GM23338 (cell line): ENCODE results near the gene CUBN.

Source experiments
- EZH2 ChIP-seq: fragments of 200-600 bp; sonication (generic); IDR thresholded peaks from one replicate; pipeline ENCODE4 v1.8.0; 2017; ENCODE audit warnings: antibody characterized with exemption, mild to moderate bottlenecking, low read depth; ENCODE audit not compliant: unreplicated experiment
- POLR2AphosphoS5 ChIP-seq: IDR thresholded peaks from 2 replicates; pipeline ENCODE4 v1.6.1; 2016; ENCODE audit warnings: antibody characterized with exemption, low read depth
- TF ChIP-seq, protein P1 (sequence below), 2 experiments: fragments of 200-600 bp in 1 of 2; sonication (generic) in 1 of 2; conservative IDR thresholded peaks; 2 replicates each; pipeline versions ENCODE4 v1.5.1 to v1.6.1; 2016 to 2017; ENCODE audit warnings: antibody characterized with exemption in 2 of 2, low read depth in 2 of 2, mild to moderate bottlenecking in 2 of 2, moderate library complexity in 1 of 2
- TF ChIP-seq, protein P2 (sequence below): IDR thresholded peaks from one replicate; pipeline ENCODE4 v1.6.1; 2018; ENCODE audit warnings: antibody characterized with exemption; ENCODE audit not compliant: unreplicated experiment

- TF ChIP-seq, protein P1, sequence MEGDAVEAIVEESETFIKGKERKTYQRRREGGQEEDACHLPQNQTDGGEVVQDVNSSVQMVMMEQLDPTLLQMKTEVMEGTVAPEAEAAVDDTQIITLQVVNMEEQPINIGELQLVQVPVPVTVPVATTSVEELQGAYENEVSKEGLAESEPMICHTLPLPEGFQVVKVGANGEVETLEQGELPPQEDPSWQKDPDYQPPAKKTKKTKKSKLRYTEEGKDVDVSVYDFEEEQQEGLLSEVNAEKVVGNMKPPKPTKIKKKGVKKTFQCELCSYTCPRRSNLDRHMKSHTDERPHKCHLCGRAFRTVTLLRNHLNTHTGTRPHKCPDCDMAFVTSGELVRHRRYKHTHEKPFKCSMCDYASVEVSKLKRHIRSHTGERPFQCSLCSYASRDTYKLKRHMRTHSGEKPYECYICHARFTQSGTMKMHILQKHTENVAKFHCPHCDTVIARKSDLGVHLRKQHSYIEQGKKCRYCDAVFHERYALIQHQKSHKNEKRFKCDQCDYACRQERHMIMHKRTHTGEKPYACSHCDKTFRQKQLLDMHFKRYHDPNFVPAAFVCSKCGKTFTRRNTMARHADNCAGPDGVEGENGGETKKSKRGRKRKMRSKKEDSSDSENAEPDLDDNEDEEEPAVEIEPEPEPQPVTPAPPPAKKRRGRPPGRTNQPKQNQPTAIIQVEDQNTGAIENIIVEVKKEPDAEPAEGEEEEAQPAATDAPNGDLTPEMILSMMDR (conservative IDR thresholded peaks at IDR 0.05; ENCODE audit: low read depth in 2 of 2), result no peak
- TF ChIP-seq POLR2AphosphoS5, result no peak
- TF ChIP-seq, protein P2, sequence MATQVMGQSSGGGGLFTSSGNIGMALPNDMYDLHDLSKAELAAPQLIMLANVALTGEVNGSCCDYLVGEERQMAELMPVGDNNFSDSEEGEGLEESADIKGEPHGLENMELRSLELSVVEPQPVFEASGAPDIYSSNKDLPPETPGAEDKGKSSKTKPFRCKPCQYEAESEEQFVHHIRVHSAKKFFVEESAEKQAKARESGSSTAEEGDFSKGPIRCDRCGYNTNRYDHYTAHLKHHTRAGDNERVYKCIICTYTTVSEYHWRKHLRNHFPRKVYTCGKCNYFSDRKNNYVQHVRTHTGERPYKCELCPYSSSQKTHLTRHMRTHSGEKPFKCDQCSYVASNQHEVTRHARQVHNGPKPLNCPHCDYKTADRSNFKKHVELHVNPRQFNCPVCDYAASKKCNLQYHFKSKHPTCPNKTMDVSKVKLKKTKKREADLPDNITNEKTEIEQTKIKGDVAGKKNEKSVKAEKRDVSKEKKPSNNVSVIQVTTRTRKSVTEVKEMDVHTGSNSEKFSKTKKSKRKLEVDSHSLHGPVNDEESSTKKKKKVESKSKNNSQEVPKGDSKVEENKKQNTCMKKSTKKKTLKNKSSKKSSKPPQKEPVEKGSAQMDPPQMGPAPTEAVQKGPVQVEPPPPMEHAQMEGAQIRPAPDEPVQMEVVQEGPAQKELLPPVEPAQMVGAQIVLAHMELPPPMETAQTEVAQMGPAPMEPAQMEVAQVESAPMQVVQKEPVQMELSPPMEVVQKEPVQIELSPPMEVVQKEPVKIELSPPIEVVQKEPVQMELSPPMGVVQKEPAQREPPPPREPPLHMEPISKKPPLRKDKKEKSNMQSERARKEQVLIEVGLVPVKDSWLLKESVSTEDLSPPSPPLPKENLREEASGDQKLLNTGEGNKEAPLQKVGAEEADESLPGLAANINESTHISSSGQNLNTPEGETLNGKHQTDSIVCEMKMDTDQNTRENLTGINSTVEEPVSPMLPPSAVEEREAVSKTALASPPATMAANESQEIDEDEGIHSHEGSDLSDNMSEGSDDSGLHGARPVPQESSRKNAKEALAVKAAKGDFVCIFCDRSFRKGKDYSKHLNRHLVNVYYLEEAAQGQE, result no peak
- TF ChIP-seq EZH2, result no peak
Observed at GRCh38 chr10:16904049-16904448, 225.6 kb downstream of the CUBN start.
